Measurements from ENCODE around the gene IGBP1. TPM values are rescaled to one million over a fixed set of nuclear protein-coding genes. Genes with fewer than 3 reads are reported as not detected.

The IGBP1 gene
- total RNA-seq, 1 donor from 2014 or later = 60.1 TPM

GRCh38 chrX:70174754-70175153 lies 41.5 kb downstream of the IGBP1 start:
- DNase-seq (ENCODE audit: low spot score, unreplicated experiment) = no peak
- no peak for TF ChIP-seq CTCF (IDR thresholded peaks at IDR 0.05; ENCODE audit: unreplicated experiment)
- Mint-ChIP-seq H3K27ac (no peak overlapping the region), H3K27me3 (no peaks in the 10 kb centered on the region), H3K4me1 (ENCODE audit: low read depth) (no peaks in the 10 kb centered on the region), H3K9me3 (ENCODE audit: low read depth) (peaks cover 9% of the 10 kb centered on the region), H3K36me3 (ENCODE audit: insufficient read depth) (no peaks in the 10 kb centered on the region), H3K4me3 (ENCODE audit: low read depth) (no peak overlapping the region)

GRCh38 chrX:70175338-70175737 lies 42.1 kb downstream of the IGBP1 start:
- Mint-ChIP-seq H3K4me3 (ENCODE audit: low read depth) (no peak overlapping the region), H3K4me1 (ENCODE audit: low read depth) (no peaks in the 10 kb centered on the region), H3K36me3 (ENCODE audit: insufficient read depth) (no peaks in the 10 kb centered on the region), H3K9me3 (ENCODE audit: low read depth) (peaks cover 9% of the 10 kb centered on the region), H3K27ac (no peak overlapping the region), H3K27me3 (no peaks in the 10 kb centered on the region)
- DNase-seq (ENCODE audit: low spot score, unreplicated experiment) = no peak
- TF ChIP-seq CTCF (IDR thresholded peaks at IDR 0.05; ENCODE audit: unreplicated experiment) = no peak

- H3K27ac Mint-ChIP-seq = no peak within 1 kb of the TSS
- no peaks in the 10 kb centered on the region for H3K27me3 Mint-ChIP-seq
- DNase-seq (ENCODE audit: low spot score, unreplicated experiment) = no peak
- no peaks in the 10 kb centered on the region for H3K4me1 Mint-ChIP-seq (ENCODE audit: low read depth)
- H3K4me3 Mint-ChIP-seq (ENCODE audit: low read depth) = no peak within 1 kb of the TSS
- no peaks in the 10 kb centered on the region for H3K36me3 Mint-ChIP-seq (ENCODE audit: insufficient read depth)
- H3K9me3 Mint-ChIP-seq (ENCODE audit: low read depth) = peaks cover 11% of the 10 kb centered on the region
- TF ChIP-seq CTCF (IDR thresholded peaks at IDR 0.05; ENCODE audit: unreplicated experiment) = no peak
These were observed 43.8 kb downstream of the IGBP1 start, which contains the start of gene DGAT2L6 for GRCh38 chrX:70176938-70177533. TSS of gene DGAT2L6 (plus strand) at chrX:70177483. CDS start at chrX:70177583, 100 bp downstream.

GRCh38 chrX:70183091-70183490 lies 49.8 kb downstream of the IGBP1 start:
- no peaks in the 10 kb centered on the region for H3K36me3 Mint-ChIP-seq (ENCODE audit: insufficient read depth)
- no peak for TF ChIP-seq CTCF (IDR thresholded peaks at IDR 0.05; ENCODE audit: unreplicated experiment)
- DNase-seq (ENCODE audit: low spot score, unreplicated experiment) = no peak
- H3K4me1 Mint-ChIP-seq (ENCODE audit: low read depth) = no peaks in the 10 kb centered on the region
- no peak overlapping the region for H3K27ac Mint-ChIP-seq
- no peaks in the 10 kb centered on the region for H3K27me3 Mint-ChIP-seq
- no peak overlapping the region for H3K4me3 Mint-ChIP-seq (ENCODE audit: low read depth)
- H3K9me3 Mint-ChIP-seq (ENCODE audit: low read depth) = peaks cover 14% of the 10 kb centered on the region

GRCh38 chrX:70190225-70190624 lies 57.0 kb downstream of the IGBP1 start:
- Mint-ChIP-seq H3K27me3 (no peaks in the 10 kb centered on the region), H3K4me1 (ENCODE audit: low read depth) (peaks cover 2% of the 10 kb centered on the region), H3K9me3 (ENCODE audit: low read depth) (peaks cover 46% of the 10 kb centered on the region), H3K36me3 (ENCODE audit: insufficient read depth) (no peaks in the 10 kb centered on the region), H3K27ac (no peak overlapping the region), H3K4me3 (ENCODE audit: low read depth) (no peak overlapping the region)
- no peak for TF ChIP-seq CTCF (IDR thresholded peaks at IDR 0.05; ENCODE audit: unreplicated experiment)
- DNase-seq (ENCODE audit: low spot score, unreplicated experiment) = no peak
